Left colon (tissue), 2 donors: ENCODE measurements around the gene RDH12. TPM values are rescaled to one million over a fixed set of nuclear protein-coding genes. Genes with fewer than 3 reads are reported as not detected.
"Not testable (repeated sequence)": the region's sequence is repeated elsewhere in the genome, so short reads cannot be mapped to it uniquely, and the experiment has no call there.

Experiments
- ATAC-seq: fragments of 200-7000 bp; cut with Tn5 transposase; one replicate; pipeline ENCODE4 v1.9.1; 2020; ENCODE audit warnings: mild to moderate bottlenecking, moderate library complexity
- DNase-seq, 2 donors: peaks; one replicate each; pipeline ENCODE4 v3.0.0-alpha.2; 2020
- intact Hi-C, 2 donors: fragments of 100-400 bp; cut with DNase I in 1 of 2; cut with micrococcal nuclease in 1 of 2; formaldehyde crosslinking; loops; one replicate each; pipeline versions ENCODE4 v1.11.2 to v1.14.0; 2022; cut with DNase I, micrococcal nuclease
- total RNA-seq, 2 donors: library from RNA; stranded (reverse); fragmentation: NEBNext Ultra II Directional; extraction: Animal tissue kit (Norgen Biotek cat#: 25700); gene quantifications; one replicate each; pipeline ENCODE4 v1.2.1, GENCODE V29; 2021
- donor health status: DM: no; HTN: no; CAD: no.
- donor health status: DM: yes; HTN: yes; CAD: no.

The RDH12 gene
- total RNA-seq, 2 donors from 2014 or later, result not detected

DNA sequence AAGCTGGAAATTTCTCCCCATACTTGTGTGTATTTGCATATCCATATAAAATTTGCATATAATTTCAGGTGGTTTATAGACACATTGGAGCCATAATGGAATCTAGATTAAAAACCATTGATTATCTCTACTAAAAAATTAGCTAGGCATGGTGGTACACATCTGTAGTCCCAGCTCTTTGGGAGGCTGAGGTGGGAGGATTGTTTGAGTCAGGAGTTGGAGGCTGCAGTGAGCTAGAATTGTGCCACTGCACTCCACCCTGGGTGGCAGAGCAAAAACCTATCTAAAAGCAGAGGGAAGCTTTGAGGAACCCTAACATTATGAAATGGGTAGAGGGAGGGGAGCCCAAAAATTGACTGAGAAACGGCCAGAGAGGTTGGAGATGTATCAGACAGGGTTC is 3.5 kb upstream of the RDH12 start:
- intact Hi-C loops, result no loop called here
- ATAC-seq (no peak), DNase-seq (no peak)

GRCh38 chr14:67703997-67704396 is 2.3 kb downstream of the RDH12 start:
- ATAC-seq (no peak), DNase-seq (no peak)
- intact Hi-C loops, result loop anchor here in 1 of 2 donors (10.0 kb wide), 1 partner anchor 119 kb away; no protein-coding TSS in a partner anchor

- ATAC-seq, result peak; percentile 92
- intact Hi-C loops, result loop anchor here in 1 of 2 donors (10.0 kb wide), 1 partner anchor 120 kb away; no protein-coding TSS in a partner anchor
Measured at GRCh38 chr14:67704484-67705089, 2.9 kb downstream of the RDH12 start.

GRCh38 chr14:67705211-67705610 is 3.5 kb downstream of the RDH12 start:
- ATAC-seq, result no peak

More at GRCh38 chr14:67704484-67705089, 2.9 kb downstream of the RDH12 start:
- DNase-seq, result no peak

GRCh38 chr14:67709346-67709745 is 7.7 kb downstream of the RDH12 start:
- not testable (repeated sequence) for DNase-seq, ATAC-seq
- intact Hi-C loops, result loop anchor here in 1 of 2 donors (10.0 kb wide), 1 partner anchor 125 kb away; no protein-coding TSS in a partner anchor

More at GRCh38 chr14:67705211-67705610, 3.5 kb downstream of the RDH12 start:
- DNase-seq, result no peak
- intact Hi-C loops, result loop anchor here in 1 of 2 donors (10.0 kb wide), 1 partner anchor 120 kb away; no protein-coding TSS in a partner anchor

GRCh38 chr14:67709796-67710195 is 8.1 kb downstream of the RDH12 start:
- intact Hi-C loops, result loop anchor here in 1 of 2 donors (10.0 kb wide), 1 partner anchor 125 kb away; no protein-coding TSS in a partner anchor
- not testable (repeated sequence) for DNase-seq, ATAC-seq

GRCh38 chr14:67710209-67710608 is 8.5 kb downstream of the RDH12 start:
- ATAC-seq (no peak), DNase-seq (no peak)
- intact Hi-C loops, result no loop called here

GRCh38 chr14:67717048-67717447 is 15.4 kb downstream of the RDH12 start:
- ATAC-seq (no peak), DNase-seq (no peak)
- intact Hi-C loops, result no loop called here

GRCh38 chr14:67718265-67718664 is 16.6 kb downstream of the RDH12 start:
- no peak for DNase-seq

DNA sequence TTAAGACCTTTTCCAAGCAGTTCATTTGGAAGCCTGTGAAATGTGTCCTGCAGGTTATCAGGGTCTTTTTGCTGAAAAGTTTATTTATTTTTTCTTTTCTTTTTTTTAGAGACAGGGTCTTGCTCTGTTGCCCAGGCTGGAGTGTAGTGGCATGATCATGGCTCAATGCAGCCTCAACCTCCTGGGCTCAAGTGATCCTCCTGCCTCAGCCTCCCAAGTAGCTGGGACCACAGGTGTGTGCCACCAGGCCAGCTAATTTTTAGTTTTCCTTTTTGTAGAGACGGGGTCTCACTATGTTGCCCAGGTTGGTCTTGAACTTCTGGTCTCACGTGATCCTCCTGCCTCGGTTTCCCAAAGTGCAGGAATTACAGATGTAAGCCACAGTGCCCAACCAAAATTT is 17.7 kb downstream of the RDH12 start:
- ATAC-seq, DNase-seq, intact Hi-C loops: not testable (repeated sequence)

More at GRCh38 chr14:67718265-67718664, 16.6 kb downstream of the RDH12 start:
- intact Hi-C loops, result no loop called here
- no peak for ATAC-seq

- DNase-seq, result no peak
- intact Hi-C loops, result no loop called here
- ATAC-seq, result no peak
Measured at GRCh38 chr14:67719866-67720265, 18.2 kb downstream of the RDH12 start.

DNA sequence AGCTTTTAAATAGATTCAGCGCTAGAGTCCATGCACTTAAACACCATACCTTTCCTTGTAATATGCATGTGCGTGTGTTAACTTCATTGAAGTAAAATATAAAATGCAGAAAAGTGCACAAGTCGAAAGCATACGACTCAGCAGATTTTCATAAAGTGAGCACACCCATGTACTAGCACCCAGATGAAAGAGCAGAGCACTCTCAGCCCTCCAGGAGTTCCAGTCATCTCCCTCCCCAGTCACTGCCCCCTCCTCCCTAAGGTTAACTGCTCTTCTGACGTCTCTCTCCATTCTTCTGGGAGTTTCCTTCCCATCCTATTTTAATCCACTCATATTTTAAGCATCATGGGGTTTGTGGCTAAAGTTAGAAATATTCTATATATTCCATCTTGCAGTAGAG is 20.2 kb downstream of the RDH12 start:
- ATAC-seq, result no peak
- intact Hi-C loops, result no loop called here
- DNase-seq, result no peak

GRCh38 chr14:67722293-67722692 is 20.6 kb downstream of the RDH12 start:
- intact Hi-C loops, result no loop called here
- DNase-seq, result peak; percentile 16 to 57
- ATAC-seq, result peak; percentile 31

- ATAC-seq (no peak), DNase-seq (no peak)
- intact Hi-C loops, result no loop called here
Measured at GRCh38 chr14:67725171-67725570, 23.5 kb downstream of the RDH12 start.

- intact Hi-C loops, result no loop called here
- ATAC-seq, result no peak
Measured at GRCh38 chr14:67727361-67727760, 25.7 kb downstream of the RDH12 start.

DNA sequence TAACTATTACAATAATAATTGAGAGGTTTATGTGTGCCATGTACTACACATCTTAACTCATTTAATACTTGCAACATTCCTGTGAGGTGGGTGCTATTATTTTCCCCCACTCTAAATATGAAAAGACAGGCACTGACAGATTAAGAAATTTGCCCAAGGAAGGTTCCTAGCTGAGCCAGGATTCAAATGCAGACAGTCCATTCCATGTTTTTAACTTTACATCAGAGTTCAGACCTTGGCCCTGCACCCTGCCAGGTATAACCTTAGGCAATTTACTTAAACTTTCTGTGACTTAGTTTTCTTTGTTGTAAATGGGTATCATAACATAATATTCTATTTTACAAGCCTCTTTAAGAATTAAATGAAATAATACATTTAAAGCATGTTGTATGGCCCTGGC is 26.6 kb downstream of the RDH12 start:
- intact Hi-C loops, result no loop called here
- no peak for DNase-seq
- ATAC-seq, result no peak

More at GRCh38 chr14:67727361-67727760, 25.7 kb downstream of the RDH12 start:
- DNase-seq, result no peak

DNA sequence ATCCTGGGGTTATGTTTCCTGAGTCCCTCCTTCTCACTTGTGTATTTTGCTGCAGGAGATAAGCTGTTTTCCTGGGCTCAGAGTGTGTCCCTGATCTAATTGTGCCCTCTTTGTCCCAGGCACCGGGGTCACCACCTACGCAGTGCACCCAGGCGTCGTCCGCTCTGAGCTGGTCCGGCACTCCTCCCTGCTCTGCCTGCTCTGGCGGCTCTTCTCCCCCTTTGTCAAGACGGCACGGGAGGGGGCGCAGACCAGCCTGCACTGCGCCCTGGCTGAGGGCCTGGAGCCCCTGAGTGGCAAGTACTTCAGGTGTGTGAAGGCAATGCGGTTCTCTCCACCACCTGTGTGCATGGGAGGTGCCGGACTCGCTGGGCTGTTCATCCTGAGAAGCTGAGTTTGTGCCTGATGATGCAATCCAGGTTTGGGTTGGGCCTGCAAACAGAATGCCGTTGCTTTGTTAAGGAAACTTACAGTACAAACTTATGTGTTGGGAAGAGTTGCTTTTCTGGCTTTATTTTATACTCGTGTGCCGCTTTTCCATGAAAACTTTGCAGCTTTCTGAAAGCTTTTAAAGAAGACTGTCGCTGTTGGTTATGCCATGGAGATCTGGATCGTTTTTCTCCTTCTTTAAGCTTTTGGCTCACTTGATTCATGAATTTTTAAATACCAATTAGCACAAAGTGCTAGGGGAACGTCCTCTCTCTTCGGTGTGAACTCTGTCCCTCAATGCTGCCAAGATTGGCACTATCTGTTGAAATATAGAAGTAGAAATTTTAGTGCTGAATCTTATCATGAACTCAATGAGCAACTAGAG is 27.6 kb downstream of the RDH12 start:
- DNase-seq, result peak; percentile 56 to 73
- intact Hi-C loops, result no loop called here
- peak; percentile 95 for ATAC-seq

GRCh38 chr14:67733616-67734015 is 31.9 kb downstream of the RDH12 start:
- no peak for DNase-seq
- intact Hi-C loops, result no loop called here
- ATAC-seq, result no peak

- DNase-seq (no peak), ATAC-seq (no peak)
- intact Hi-C loops, result no loop called here
Measured at GRCh38 chr14:67734675-67735074, 33.0 kb downstream of the RDH12 start.
